ENCODE data around the gene ALG10B.

DNA sequence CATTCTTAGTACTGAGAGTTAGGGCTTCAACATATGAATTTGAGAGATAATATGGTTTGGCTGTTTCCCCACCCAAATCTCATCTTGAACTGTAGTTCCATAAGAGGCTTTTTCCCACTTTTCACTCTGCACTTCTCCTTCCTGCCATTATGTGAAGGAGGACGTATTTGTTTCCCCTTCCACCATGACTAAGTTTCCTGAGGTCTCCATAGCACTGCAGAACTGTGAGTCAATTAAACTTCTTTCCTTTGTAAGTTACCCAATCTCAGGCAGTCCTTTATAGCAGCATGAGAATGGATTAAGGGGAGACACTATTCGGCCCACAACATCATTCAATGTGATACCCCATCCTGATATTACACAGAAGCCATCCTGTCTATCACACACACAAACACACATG, 36.8 kb upstream of the ALG10B start:
- no peak for TF ChIP-seq POLR2A (IDR thresholded peaks at IDR 0.05)
- TF ChIP-seq, protein P1, sequence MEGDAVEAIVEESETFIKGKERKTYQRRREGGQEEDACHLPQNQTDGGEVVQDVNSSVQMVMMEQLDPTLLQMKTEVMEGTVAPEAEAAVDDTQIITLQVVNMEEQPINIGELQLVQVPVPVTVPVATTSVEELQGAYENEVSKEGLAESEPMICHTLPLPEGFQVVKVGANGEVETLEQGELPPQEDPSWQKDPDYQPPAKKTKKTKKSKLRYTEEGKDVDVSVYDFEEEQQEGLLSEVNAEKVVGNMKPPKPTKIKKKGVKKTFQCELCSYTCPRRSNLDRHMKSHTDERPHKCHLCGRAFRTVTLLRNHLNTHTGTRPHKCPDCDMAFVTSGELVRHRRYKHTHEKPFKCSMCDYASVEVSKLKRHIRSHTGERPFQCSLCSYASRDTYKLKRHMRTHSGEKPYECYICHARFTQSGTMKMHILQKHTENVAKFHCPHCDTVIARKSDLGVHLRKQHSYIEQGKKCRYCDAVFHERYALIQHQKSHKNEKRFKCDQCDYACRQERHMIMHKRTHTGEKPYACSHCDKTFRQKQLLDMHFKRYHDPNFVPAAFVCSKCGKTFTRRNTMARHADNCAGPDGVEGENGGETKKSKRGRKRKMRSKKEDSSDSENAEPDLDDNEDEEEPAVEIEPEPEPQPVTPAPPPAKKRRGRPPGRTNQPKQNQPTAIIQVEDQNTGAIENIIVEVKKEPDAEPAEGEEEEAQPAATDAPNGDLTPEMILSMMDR (IDR thresholded peaks at IDR 0.05) = no peak

Data from body of pancreas (tissue), 4 donors.